DMS 273 (cell line): ENCODE measurements around the gene PI4KA.
"Not testable (repeated sequence)": the region's sequence is repeated elsewhere in the genome, so short reads cannot be mapped to it uniquely, and the experiment has no call there.

Experiments used
- DNase-seq: peaks from one replicate; lab custom pipeline; 2025; ENCODE audit not compliant: unreplicated experiment; lab: John Stamatoyannopoulos, UW

The PI4KA gene

DNA sequence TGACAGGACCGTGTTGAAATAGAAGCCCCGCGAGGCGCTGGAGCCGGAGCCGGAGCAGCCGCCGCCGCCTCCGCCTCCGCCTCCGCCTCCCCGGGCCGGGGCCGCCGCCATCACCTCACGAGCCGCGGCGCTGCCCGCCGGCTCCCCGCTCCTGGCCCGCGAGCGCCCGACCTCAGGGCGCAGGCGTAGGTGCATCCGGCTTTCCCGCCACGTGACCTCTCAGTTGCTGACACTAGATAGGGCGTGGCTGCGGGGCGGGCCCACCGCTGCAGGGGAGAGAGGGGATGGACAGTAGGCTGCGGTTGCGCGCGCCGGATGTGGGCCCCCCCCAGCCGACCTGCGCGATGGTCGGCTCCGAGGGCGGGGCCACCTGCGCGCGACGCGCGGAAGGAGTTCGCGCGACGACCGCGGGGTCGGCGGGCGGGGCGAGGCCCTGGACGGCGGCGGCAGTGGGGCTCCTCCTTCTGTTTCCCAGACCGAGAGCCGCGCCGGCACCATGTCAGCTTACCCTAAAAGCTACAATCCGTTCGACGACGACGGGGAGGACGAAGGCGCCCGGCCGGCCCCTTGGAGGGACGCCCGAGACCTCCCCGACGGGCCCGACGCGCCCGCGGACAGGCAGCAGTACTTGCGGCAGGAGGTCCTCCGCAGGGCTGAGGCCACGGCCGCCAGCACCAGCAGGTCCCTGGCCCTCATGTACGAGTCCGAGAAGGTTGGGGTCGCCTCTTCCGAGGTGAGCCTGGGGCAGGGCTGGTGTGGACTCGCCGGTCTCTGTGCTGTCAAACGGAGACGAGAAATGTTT lies at the start of gene PI4KA, which contains the start of gene SNAP29:
PI4KA (minus strand) TSS at position 197 of the 802 bp plus-strand sequence; CDS start at position 111, 86 bp downstream.
SNAP29 (plus strand) TSS at position 393 of the 802 bp plus-strand sequence; CDS start at position 497, 104 bp downstream.
- peak; percentile 98 for DNase-seq

DNA sequence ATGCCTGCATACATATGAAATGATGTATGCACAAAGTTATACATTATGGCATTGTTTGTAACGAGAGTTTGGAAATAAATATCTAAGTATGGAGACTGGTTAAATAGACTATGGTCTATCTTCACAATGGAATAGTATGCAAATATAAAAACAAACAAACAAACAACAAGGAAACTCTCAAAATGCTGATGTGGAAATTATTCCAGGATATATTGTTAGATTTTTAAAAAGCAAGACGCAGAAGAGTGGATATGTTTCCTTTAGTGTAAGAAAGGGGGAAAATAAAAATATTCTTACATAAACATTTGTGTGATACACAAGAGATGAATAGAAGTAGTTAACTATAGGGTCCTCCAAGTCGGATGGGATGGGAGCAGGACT lies 47.8 kb upstream of the PI4KA start:
- no peak for DNase-seq

DNA sequence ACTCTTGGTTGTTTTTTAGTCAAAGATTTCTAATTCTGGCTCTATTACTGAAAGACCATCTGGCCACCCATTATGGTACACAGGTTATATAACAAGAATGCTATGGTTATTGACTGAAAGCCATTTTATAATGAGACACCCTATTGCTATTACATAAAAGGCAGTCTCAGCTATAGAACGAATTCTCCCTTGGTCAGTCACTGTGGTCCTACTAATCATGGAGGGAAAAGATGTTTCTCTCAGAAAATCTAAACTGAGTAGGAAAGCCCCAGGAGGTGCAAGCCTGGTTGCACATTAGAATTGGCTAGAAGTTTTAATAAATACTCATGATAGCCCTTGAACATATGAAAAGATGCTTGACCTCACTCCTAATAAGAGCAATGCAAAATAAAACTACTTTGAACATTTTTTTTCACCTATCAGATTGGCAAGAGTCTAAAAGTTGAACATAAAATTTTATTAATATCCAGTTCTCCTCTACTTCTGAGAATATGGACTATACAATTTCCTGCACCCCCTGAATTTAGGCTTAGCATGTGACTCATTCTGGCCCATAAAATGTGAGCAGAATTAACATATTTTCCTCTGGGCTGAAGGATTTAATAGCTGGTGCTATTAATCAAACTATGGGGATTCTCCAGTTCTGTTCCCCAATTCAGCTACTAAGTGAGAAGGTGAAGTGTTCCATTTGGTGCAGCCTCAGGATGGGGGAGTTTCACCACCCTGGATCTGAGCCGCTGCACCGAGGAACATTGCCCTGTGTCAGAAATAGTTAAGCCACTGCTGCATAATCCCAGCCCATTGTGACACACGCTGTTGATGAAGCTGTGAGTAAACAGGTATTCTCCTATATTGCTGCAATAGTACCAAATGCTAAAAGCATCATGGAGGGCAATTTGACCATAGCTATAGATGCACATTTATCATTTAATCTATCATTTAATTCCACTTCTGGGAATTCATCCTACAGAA lies 47.1 kb upstream of the PI4KA start:
- peak; percentile 55 for DNase-seq

DNA sequence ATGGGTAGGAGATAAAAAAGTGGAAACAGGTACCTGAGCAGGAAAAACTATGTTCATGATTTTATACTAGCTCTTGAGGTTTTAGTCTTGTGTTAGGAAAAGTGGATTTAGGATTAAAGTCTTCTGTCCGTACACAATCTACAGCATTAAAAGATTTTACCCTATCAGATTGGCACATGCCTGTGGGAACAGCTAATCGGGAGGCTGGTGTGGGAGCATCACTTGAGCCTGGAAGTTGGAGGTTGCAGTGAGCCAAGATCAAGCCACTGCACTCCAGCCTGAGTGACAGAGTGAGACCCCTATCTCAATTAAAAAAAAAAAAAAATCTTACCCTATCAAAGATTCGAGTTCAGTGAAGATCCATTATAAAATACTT lies 46.4 kb upstream of the PI4KA start:
- DNase-seq, result peak; percentile 44

DNA sequence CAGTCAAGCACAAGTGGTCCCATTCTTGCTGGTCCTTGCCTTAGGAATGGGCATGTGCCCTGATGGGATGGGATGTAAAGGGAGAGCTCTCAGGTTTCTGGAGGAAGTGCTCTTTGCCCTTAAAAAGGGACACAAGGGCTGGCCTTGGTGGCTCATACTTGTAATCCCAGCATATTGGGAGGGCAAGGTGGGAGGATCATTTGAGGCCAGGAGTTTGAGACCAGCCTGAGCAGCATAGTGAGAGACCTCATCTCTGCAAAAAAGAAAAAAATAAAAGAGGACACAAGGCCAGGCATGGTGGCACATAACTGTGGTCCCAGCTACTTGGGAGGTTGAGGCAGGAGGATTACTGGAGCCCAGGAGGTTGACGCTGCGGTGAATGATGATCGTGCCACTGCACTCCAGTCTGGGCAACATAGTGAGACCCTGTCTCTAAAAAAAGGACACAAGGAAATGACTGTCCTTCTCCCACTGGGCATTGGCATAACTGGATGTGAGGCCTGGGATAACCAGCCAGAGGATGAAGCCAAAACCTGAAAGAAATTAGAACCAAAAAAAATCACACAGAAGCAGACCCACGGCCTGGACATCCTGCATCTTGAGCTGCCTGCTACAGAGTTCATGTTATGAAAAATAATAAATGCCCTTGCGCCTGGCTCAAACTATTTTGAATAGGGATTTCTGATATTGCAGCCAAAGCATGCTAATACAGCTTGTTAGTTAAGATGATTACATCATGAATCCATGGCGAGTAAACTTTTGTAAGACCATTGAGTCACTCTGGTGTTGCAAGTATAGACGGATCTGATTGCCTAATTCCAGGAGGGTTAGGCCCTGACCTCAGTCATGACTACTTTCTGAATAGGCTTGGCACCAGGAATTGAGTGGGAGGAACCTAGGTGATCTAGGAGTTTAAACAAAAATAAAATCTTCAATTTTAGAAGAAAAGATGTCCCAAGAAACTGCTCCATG lies 45.7 kb upstream of the PI4KA start:
- DNase-seq, result peak; percentile 40

DNA sequence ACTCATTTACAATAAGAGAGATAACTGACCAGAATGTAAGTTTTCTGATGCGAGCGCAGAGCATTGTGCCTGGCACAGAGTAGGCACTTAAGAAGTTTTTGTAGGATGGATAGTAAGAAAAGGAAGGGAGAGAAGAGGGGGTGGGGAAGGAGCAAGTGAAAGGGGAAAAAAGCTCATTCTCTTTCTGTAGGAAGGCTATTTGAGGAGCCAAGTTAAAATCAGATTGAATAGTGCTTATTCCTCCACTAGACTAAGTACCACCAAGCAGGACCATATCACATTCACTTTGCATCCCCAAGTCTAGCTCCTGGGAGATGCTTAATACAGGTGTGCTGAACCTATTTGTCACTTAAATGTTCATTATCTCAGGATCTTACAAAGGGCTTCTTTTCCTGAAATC lies 44.5 kb upstream of the PI4KA start:
- no peak for DNase-seq

DNA sequence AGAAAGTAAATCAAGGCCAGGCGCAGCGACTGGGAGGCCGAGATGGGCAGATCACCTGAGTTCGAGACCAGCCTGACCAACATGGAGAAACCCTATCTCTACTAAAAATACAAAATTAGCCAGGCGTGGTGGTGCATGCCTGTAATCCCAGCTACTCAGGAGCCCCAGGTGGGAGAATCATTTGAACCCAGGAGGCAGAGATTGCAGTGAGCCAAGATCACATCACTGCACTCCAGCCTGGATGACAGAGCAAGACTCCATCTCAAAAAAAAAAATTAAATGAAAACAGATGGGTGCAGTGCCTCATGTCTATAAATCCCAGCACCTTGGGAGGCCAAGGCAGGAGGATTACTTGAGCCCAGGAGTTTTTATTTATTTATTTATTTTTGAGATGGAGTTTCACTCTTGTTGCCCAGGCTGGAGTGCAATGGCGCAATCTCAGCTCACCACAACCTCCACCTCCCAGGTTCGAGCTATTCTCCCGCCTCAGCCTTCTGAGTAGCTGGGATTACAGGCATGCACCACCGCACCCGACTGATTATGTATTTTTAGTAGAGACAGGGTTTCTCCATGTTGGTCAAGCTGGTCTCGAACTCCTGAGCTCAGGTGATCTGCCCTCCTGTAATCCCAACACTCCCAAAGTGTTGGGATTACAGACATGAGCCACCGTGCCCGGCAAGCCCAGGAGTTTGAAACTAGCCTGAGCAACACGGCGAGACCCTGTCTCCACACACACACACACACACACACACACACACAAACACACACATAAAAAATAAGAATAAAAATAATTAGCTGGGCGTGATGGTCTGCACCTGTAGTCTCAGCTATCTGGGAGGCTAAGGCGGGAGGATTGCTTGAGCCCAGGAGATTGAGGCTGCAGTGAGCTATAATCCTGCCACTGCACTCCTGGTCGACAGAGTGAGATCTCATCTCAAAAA lies 42.8 kb upstream of the PI4KA start:
- not testable (repeated sequence) for DNase-seq

DNA sequence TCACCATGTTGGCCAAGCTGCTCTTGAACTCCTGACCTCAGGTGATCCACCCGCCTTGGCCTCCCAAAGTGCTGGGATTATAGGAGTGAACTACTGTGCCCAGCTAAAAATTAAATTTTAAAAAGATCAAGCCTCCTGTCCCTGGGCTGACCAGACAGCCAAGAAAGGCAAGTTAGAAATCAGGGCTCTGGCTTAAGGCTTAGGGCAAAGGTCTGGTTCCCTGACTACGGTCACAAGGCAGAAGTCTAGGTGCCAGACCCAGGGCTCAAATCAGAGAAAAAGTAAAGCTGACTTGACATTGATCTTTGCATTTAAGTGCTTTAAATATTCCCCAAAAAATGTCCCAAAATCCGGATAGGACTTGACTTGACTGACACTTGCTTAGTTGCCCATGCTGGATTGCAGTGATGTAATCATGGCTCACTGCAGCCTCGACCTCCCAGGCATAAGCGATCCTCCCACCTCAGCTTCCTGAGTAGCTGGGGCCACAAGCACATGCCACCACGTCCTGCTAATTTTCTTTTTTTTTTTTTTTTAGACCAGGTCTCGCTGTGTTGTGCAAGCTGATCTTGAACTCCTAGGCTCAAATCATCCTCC lies 41.3 kb upstream of the PI4KA start:
- no peak for DNase-seq

DNA sequence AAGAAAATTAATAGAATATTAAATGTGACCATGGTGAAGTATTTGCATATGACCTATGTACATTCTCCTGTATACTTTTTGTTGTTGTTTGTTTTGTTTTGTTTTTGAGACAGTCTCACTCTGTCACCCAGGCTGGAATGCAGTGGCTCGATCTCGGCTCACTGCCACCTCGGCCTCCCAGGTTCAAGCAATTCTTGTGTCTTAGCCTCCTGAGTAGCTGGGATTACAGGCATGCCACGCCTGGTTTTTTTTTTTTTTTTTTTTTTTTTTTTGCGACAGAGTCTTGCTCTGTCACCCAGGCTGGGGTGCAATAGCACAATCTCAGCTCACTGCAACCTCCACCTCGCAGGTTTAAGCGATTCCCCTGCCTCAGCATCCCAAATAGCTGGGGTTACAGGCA lies 39.1 kb upstream of the PI4KA start:
- not testable (repeated sequence) for DNase-seq

DNA sequence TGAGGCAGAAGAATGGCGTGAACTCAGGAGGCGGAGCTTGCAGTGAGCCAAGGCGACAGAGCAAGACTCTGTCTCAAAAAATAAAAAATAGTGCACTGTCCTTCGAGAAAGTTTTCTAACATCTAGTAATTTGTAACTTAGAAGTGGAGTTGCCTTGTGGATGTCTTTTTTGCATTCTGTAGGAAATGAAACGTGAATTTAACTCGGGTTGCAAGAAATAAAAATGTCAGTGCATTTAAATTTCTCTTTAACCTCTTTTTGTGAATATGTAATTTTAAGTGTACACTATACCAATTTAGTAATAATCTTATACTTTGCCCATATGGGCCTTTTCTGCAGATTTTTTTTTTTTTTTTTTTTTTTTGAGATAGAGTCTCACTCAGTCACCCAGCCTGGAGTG lies 32.4 kb upstream of the PI4KA start:
- no peak for DNase-seq

DNA sequence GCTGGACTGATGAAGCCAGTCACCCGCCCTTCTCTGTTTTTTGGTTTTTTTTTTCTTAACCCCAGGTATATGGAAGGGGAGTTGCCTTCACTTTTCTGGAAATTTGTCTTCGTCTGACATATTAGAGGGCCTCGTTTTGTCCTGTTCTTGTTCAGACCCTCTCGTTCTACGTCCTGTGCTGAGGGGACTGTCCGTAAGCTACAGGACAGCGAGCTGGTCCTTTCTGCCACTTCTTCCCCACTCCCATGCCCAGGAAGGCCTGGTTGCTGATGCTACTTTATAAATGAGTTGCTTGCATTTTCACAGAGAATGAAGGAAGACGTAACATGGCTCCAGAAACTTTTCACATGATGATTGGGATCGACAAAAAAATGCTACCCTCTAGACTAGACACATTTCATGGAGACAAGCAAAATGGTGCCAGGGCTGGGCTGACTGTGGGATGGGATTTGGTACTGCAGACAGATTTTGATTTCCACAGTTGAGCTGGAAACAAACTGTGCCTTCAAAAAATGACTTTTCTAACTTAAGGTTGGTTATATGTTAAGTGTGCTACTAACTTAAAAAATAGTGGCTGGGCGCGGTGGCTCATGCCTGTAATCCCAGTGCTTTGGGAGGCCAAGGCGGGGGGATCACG lies 31.4 kb upstream of the PI4KA start:
- no peak for DNase-seq

DNA sequence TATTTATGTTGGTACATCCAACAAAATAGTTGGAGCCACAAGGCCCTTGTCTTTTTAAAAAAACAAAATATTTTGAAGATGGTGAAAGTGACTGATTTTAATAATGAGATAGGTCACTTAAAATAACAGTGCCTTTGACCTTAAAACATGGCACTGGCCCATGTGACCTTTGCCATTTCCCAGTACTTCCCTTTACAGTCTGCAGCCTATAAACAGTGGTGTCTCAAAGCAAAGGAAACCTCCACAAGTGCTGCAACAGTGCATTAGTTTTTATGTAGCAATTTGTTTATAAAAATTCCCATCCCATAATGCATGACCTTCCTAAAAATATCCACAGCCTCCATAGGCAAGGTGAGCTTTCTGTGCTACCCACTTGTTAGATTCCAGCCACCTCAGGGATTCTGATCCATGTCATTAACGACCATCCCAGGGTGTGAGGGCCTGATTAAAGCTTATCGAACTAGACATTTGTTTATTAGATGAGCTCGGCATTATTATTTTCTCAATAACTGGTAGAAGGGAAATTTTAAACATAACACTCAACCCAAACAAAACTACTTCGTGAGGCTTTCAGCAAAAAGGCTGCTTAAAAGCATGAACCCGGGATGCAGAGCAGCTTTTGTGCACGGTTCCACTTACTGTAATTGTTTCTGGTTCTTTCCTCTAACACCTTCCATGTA lies 30.6 kb upstream of the PI4KA start:
- DNase-seq, result no peak

DNA sequence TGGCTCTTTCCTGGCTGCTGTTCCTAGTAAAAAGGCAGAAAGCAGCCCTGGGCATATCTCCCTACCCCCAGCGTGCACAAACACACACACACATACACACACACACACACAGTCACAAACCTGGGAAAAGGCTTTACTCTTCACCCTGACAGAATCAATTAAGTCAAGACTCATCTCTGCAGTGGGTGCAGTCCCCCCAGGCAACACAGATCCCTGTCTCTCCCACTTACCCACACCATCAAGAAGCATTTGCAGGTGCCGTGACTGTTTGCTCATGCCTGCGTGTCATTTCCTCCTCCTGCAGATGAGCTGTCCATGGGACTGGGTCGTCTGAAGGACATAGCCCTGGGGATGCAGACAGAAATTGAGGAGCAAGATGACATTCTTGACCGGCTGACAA lies 28.8 kb upstream of the PI4KA start:
- DNase-seq, result no peak

DNA sequence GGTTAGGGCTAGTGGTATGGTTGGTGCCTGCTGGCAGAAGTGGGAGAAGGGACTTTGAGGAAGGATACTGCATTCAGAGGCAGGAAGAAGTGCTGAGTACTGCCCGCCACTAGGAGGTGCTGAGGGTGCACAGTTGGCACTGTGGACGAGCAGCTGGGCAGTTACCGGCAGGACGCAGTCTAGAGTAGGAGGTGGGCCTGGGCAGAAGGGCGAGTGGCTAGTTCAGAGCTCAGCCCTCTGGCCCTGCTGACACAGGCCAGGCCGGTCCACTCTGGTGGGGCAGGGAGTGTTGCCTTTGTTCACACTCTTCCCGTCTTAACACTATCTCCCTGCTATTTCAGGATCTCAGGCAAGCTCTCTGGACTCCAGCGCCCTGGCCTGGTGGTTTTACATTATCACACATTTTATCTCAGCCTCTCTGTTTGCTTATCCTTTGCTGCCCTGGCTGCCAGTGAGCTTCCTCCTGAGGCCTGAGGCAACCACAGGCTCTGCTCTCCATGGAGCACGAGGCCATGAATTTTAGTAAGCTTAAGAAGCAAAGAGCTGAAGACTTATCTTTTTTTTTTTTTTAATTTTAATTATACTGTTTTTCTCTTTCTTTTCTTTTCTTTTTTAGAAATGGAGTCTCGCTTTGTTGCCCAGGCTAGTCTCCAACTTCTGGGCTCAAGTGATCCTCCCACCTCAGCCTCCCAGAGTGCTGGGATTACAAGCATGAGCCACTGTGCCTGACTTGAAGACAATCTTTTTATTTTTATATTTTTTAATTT lies 27.1 kb upstream of the PI4KA start:
- DNase-seq, result peak; percentile 83

DNA sequence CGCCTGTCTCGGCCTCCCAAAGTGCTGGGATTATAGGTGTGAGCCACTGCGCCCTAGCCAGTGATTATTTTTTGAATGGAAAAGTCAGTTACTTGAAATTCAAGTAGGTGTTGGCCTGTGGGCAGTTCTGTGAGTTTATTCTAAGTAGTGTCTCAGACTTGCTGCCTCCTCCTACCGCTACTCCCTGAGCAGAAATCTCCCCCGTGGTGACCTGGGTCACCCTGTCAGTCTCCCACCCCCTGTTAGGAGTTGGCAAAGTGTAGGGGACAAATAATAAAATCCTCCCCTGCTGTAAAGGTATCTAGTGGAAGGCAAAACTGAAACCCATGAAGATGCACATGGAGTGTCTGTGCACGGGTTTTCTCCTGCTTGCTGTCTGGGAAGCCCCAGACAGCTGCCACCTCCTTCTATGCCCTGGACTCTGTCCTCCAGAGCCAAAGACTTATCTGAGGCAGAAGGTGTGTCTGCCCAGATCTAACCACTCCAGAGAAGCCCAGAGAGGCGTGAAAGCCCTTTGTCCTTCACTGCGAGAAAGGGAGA lies 26.5 kb upstream of the PI4KA start:
- DNase-seq, result no peak

DNA sequence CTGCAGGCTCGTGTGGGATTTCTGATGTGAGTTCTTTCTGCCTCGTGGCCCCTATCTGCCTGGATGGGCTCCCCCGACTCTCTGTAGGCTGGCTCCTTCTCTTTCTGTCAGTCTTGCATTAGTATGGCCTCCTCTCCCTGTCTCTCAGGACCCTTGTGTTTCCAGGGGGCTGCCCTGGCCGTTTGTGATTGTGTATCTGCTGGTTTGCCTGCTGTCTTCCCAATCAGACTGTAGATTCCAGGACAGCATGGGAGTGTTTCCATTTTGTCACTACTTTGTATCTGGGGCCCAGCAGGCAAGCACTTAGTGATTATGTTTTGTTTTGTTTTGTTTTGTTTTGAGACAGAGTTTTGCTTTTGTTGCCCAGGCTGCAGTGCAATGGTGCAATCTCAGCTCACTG lies 25.8 kb upstream of the PI4KA start:
- no peak for DNase-seq

DNA sequence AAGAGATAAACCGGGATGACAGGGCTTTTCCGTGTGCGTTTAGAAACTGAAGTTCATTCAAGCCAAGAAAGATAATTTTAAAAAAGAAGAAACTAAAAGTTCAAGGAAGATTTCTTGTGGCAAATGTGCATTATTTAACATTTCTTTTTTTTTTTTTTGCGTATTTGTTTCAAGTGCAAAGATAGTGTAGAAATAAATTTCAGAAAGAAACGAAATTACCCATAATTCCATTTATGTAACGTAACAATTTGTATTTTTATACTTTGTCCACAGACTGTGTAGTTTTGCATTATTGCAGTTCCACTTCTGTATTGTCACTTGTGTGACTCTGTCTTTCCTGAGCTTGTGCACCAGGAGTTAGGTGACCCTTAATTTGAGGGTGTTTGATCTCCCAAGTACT lies 24.2 kb upstream of the PI4KA start:
- DNase-seq, result no peak
